ENCODE results near the gene LRGUK. TPM values are rescaled to one million over a fixed set of nuclear protein-coding genes. Genes with fewer than 3 reads are reported as not detected.
A peak's percentile ranks its signal among the peaks of the same experiment; 100 is the strongest.

Gene LRGUK
- polyA plus RNA-seq, 3 donors = 0.41 TPM; not detected in 2

DNA sequence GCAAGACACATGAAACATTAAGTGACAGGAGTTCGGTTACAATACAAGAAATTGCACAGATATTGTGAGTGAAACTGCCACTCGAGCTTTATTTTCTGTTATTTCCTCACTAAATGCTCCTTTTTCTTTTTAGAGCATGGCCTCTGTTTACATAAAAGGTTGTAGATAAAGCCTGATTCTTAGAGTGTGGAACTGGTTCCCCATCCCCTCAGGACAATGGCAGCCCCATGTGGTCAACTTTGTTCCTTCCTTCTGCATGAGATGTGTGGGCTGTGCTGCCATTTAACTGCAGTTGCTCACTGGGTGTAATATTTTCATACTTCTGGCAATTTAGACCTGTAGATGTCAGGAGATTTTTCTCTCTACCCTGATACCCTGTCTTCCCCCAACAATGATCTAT is 70.2 kb downstream of the LRGUK start:
- no peaks in the 10 kb centered on the region for H3K36me3 Mint-ChIP-seq
- H3K27me3 Mint-ChIP-seq (ENCODE audit: low read depth in 3 of 3) = peaks cover 0 to 4% (median 3%) of the 10 kb centered on the region in 3 donors
- no peak overlapping the region for H3K27ac Mint-ChIP-seq
- no peaks in the 10 kb centered on the region for H3K79me2 ChIP-seq (ENCODE audit: insufficient read depth, low read length)
- H3K4me2 ChIP-seq (replicated peaks; ENCODE audit: extremely low read depth, low read length, poor library complexity, severe bottlenecking) = no peak overlapping the region
- peaks cover 0 to 5% (median 0%) of the 10 kb centered on the region in 7 donors for H3K9me3 Mint-ChIP-seq
- no peak for DNase-seq
- H3K9ac ChIP-seq (ENCODE audit: insufficient read depth, low read length, poor library complexity, severe bottlenecking) = no peak overlapping the region
- intact Hi-C loops (cut with micrococcal nuclease) = no loop called here
- no peak overlapping the region for H3K27ac ChIP-seq (ENCODE audit: low read depth in 1 of 2, low read length in 2 of 2)
- no peaks in the 10 kb centered on the region for H3K36me3 ChIP-seq (replicated peaks in 1 of 2; ENCODE audit: control insufficient read depth in 1 of 2, insufficient read depth in 2 of 2, low read length in 2 of 2)
- no peaks in the 10 kb centered on the region for H4K20me1 ChIP-seq (ENCODE audit: insufficient read depth, low read length)
- no peak overlapping the region for H2AFZ ChIP-seq (ENCODE audit: insufficient read depth, low read depth, low read length, poor library complexity, severe bottlenecking)
- TF ChIP-seq, protein P1, sequence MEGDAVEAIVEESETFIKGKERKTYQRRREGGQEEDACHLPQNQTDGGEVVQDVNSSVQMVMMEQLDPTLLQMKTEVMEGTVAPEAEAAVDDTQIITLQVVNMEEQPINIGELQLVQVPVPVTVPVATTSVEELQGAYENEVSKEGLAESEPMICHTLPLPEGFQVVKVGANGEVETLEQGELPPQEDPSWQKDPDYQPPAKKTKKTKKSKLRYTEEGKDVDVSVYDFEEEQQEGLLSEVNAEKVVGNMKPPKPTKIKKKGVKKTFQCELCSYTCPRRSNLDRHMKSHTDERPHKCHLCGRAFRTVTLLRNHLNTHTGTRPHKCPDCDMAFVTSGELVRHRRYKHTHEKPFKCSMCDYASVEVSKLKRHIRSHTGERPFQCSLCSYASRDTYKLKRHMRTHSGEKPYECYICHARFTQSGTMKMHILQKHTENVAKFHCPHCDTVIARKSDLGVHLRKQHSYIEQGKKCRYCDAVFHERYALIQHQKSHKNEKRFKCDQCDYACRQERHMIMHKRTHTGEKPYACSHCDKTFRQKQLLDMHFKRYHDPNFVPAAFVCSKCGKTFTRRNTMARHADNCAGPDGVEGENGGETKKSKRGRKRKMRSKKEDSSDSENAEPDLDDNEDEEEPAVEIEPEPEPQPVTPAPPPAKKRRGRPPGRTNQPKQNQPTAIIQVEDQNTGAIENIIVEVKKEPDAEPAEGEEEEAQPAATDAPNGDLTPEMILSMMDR (IDR thresholded peaks at IDR 0.05) = no peak
- H3K4me1 ChIP-seq (ENCODE audit: control insufficient read depth in 1 of 2, insufficient read depth in 2 of 2, low read length in 2 of 2) = peaks cover 0 to 3% of the 10 kb centered on the region in 2 donors
- H3K4me3 ChIP-seq (replicated peaks in 1 of 3; ENCODE audit: low read depth in 2 of 3, low read length in 3 of 3) = no peak overlapping the region
- peaks cover 8% of the 10 kb centered on the region for H3K4me1 Mint-ChIP-seq
- no peak overlapping the region for H3K4me3 Mint-ChIP-seq
- no CpG with 5 or more reads among the region's 2 CpGs for WGBS (ENCODE audit: insufficient coverage)
- no peaks in the 10 kb centered on the region for H3K9me3 ChIP-seq (replicated peaks in 1 of 2; ENCODE audit: control insufficient read depth in 1 of 2, insufficient read depth in 1 of 2, low read length in 2 of 2)
- peaks cover 0 to 3% of the 10 kb centered on the region in 2 donors for H3K27me3 ChIP-seq (ENCODE audit: control insufficient read depth in 2 of 2, insufficient read depth in 2 of 2, low read length in 2 of 2)

DNA sequence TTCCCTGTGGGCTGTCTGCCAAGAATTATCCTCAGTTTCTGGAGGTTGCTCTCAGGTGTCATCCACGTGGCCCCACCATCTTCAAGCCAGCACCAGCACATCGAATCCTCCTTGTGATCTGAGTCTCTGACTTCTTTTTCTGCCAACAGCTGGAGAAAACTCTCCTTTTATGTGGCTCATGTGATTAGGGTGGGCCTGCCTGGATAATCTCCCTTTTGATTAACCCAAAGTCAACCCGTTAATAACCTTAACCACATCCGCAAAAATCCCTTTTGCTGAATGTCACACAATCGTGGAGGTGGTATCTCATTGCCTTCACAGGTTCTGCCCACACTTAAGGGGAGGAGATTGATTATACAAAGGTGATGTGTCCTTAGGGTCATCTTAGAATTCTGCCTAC is 73.8 kb downstream of the LRGUK start:
- TF ChIP-seq, protein P1 (IDR thresholded peaks at IDR 0.05) = no peak
- H4K20me1 ChIP-seq (ENCODE audit: insufficient read depth, low read length) = no peaks in the 10 kb centered on the region
- H3K4me3 Mint-ChIP-seq = no peak overlapping the region
- intact Hi-C loops (cut with micrococcal nuclease) = loop anchor here in 1 of 2 donors (5.0 kb wide), 1 partner anchor 39 kb away; no protein-coding TSS in a partner anchor
- H3K27me3 Mint-ChIP-seq (ENCODE audit: low read depth in 3 of 3) = peaks cover 0 to 5% (median 4%) of the 10 kb centered on the region in 3 donors
- DNase-seq = no peak
- H3K27ac Mint-ChIP-seq = peak overlapping the region in 1 of 7 donors; percentile 20
- no peaks in the 10 kb centered on the region for H3K79me2 ChIP-seq (ENCODE audit: insufficient read depth, low read length)
- H3K27ac ChIP-seq (ENCODE audit: low read depth in 1 of 2, low read length in 2 of 2) = no peak overlapping the region
- peaks cover 0 to 4% of the 10 kb centered on the region in 2 donors for H3K9me3 ChIP-seq (replicated peaks in 1 of 2; ENCODE audit: control insufficient read depth in 1 of 2, insufficient read depth in 1 of 2, low read length in 2 of 2)
- peaks cover 0 to 2% of the 10 kb centered on the region in 2 donors for H3K36me3 Mint-ChIP-seq
- H3K4me2 ChIP-seq (replicated peaks; ENCODE audit: extremely low read depth, low read length, poor library complexity, severe bottlenecking) = no peak overlapping the region
- H3K4me3 ChIP-seq (replicated peaks in 1 of 3; ENCODE audit: low read depth in 2 of 3, low read length in 3 of 3) = no peak overlapping the region
- no peaks in the 10 kb centered on the region for H3K4me1 Mint-ChIP-seq
- no CpG with 5 or more reads among the region's 5 CpGs for WGBS (ENCODE audit: insufficient coverage)
- H3K4me1 ChIP-seq (ENCODE audit: control insufficient read depth in 1 of 2, insufficient read depth in 2 of 2, low read length in 2 of 2) = no peaks in the 10 kb centered on the region
- peaks cover 0 to 3% of the 10 kb centered on the region in 2 donors for H3K27me3 ChIP-seq (ENCODE audit: control insufficient read depth in 2 of 2, insufficient read depth in 2 of 2, low read length in 2 of 2)
- peaks cover 0 to 7% (median 6%) of the 10 kb centered on the region in 7 donors for H3K9me3 Mint-ChIP-seq
- no peak overlapping the region for H3K9ac ChIP-seq (ENCODE audit: insufficient read depth, low read length, poor library complexity, severe bottlenecking)
- no peak overlapping the region for H2AFZ ChIP-seq (ENCODE audit: insufficient read depth, low read depth, low read length, poor library complexity, severe bottlenecking)
- no peaks in the 10 kb centered on the region for H3K36me3 ChIP-seq (replicated peaks in 1 of 2; ENCODE audit: control insufficient read depth in 1 of 2, insufficient read depth in 2 of 2, low read length in 2 of 2)

All from CD14-positive monocyte (primary cell).